Measurements from ENCODE around the gene LDB2.

LDB2 gene

DNA sequence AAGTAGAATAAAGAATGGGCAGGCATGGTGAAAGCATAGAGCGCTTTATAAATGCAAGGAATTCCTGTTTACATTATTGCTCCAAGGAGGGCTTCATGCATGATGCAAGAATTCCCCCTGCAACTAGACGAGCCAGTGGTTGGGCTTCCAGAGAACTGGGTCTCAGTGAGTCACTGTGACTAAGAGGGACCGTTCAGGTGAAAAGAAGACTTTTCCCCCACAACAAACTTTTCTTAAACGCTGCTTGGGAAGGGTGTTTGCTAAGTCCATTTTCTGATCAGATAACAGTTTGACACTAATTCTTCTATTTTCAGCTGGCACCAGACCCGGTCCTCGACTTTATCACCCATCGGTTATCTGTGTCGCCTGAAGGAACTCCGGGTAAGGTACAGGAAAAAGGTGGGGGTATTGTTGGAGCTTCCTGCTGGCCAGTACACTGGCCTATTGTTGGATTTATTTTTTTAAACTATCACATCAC, 40.1 kb downstream of the LDB2 start:
- TF ChIP-seq TAF1 (IDR thresholded peaks at IDR 0.05; ENCODE audit: borderline replicate concordance, low read depth, low read length) (no peak), POLR2A (IDR thresholded peaks at IDR 0.05; ENCODE audit: low read depth, low read length) (no peak), POLR2AphosphoS5 (IDR thresholded peaks at IDR 0.05; ENCODE audit: low read depth, low read length) (no peak)
- DNase-seq (ENCODE audit: insufficient read length) (no peak), FAIRE-seq (no peak)

DNA sequence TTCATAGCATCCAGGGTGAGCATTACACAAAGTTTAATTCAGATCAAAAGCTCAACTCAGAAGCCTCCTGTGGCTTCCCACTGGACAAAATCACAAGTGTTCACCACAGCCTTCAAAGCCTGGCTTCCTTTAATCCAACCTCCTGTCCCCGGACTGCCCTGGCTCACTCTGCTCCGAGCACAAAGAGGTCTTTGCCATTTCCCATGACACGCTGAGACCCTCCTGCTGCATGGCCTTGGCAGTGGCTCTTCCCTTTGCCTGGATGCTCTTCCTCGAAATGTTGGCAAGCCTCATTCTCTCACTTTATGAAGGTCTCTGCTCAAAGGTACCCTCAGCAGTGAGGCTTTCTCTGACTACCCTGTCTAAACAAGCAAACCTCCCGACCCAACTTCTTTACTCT, 41.0 kb downstream of the LDB2 start:
- FAIRE-seq: no peak
- TF ChIP-seq TAF1 (IDR thresholded peaks at IDR 0.05; ENCODE audit: borderline replicate concordance, low read depth, low read length): no peak
- no peak for TF ChIP-seq POLR2AphosphoS5 (IDR thresholded peaks at IDR 0.05; ENCODE audit: low read depth, low read length)
- TF ChIP-seq POLR2A (IDR thresholded peaks at IDR 0.05; ENCODE audit: low read depth, low read length): no peak
- DNase-seq (ENCODE audit: insufficient read length): no peak

DNA sequence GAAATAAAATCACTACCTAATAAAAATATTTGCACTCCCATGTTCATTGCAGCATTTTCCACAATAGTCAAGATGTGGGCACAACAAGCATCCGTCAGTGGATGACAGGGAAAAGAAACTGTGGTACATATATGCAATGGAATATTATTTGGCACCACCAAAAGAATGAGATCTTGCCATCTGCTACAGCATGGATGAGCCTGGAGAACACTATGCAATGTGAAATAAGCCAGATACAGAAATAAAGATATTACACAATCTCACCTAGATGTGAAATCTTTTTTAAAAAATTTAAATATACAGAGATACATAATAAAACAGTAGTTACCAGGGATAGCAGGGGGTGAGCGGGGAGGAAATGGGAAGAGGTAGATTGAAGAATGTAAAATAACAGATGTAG, 44.8 kb downstream of the LDB2 start:
- no peak for DNase-seq (ENCODE audit: insufficient read length)
- no peak for FAIRE-seq
- TF ChIP-seq POLR2AphosphoS5 (IDR thresholded peaks at IDR 0.05; ENCODE audit: low read depth, low read length) (no peak), TAF1 (IDR thresholded peaks at IDR 0.05; ENCODE audit: borderline replicate concordance, low read depth, low read length) (no peak), POLR2A (IDR thresholded peaks at IDR 0.05; ENCODE audit: low read depth, low read length) (no peak)

DNA sequence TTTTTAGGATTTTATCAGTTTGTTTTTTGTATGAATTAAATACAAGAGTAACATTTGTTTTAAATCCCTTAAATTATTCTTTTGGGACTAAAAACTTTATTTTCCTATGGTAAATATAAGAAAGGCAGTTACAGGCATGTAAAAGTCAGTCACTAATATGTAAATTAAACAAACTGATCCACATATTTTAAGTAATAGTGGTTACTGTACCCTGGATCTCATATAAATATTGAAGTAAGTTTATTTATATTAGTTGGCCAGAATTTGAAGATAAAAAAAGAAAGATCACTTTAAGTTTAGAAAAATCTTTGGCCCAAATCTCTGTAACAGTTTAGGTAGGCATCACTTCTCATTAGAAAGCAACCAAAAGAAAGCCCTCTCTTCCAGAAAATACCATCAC, 45.8 kb downstream of the LDB2 start:
- FAIRE-seq (no peak), DNase-seq (ENCODE audit: insufficient read length) (no peak)
- TF ChIP-seq POLR2A (IDR thresholded peaks at IDR 0.05; ENCODE audit: low read depth, low read length): no peak
- TF ChIP-seq POLR2AphosphoS5 (IDR thresholded peaks at IDR 0.05; ENCODE audit: low read depth, low read length): no peak
- no peak for TF ChIP-seq TAF1 (IDR thresholded peaks at IDR 0.05; ENCODE audit: borderline replicate concordance, low read depth, low read length)

DNA sequence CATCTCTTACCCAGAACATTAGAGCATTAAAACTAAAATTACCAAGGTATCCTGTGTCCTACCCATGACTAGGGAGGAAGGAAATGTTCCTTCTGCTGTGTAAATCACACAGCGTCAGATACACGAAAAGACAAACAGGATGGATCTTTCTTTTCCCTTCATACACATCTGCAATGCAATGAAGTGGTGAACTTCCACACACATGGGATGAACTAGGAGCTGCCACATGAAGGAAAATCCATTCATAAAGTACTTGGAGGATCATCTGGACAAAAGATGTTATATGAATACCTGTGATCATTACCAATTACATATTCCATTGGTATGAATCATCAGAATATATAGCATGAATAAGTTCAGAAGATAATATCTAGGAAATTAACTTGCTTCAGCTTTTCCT, 46.2 kb downstream of the LDB2 start:
- TF ChIP-seq POLR2A (IDR thresholded peaks at IDR 0.05; ENCODE audit: low read depth, low read length) (no peak), TAF1 (IDR thresholded peaks at IDR 0.05; ENCODE audit: borderline replicate concordance, low read depth, low read length) (no peak), POLR2AphosphoS5 (IDR thresholded peaks at IDR 0.05; ENCODE audit: low read depth, low read length) (no peak)
- DNase-seq (ENCODE audit: insufficient read length): no peak
- no peak for FAIRE-seq

DNA sequence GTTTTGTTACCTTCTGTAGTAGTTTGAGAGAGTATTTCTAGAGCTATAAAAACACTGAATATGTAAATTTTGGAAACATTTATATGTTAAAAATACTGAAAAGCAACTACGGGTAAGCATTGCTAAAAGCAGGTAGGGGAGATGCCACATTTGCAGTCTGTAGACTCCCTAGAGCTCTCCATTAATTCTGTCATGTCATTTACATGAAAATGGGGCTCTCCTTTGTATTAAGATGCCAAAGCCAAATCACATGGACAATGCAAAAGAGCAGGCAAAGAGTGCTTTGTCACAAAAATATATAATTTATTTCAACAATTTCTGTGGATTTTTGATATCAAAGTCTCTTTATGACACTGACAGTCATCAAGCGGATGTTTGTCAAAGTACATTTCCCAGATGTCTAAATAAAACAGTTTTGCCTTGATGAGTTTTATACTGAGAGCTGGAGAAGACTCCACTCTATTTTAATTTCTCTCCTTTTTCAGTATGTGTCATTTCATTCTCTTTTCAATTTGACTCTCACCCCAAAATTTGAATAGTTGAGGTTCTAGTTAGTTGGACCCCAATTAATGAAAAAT, 51.8 kb downstream of the LDB2 start:
- FAIRE-seq: no peak
- no peak for DNase-seq (ENCODE audit: insufficient read length)
- no peak for TF ChIP-seq POLR2AphosphoS5 (IDR thresholded peaks at IDR 0.05; ENCODE audit: low read depth, low read length)
- no peak for TF ChIP-seq POLR2A (IDR thresholded peaks at IDR 0.05; ENCODE audit: low read depth, low read length)
- TF ChIP-seq TAF1 (IDR thresholded peaks at IDR 0.05; ENCODE audit: borderline replicate concordance, low read depth, low read length): no peak

DNA sequence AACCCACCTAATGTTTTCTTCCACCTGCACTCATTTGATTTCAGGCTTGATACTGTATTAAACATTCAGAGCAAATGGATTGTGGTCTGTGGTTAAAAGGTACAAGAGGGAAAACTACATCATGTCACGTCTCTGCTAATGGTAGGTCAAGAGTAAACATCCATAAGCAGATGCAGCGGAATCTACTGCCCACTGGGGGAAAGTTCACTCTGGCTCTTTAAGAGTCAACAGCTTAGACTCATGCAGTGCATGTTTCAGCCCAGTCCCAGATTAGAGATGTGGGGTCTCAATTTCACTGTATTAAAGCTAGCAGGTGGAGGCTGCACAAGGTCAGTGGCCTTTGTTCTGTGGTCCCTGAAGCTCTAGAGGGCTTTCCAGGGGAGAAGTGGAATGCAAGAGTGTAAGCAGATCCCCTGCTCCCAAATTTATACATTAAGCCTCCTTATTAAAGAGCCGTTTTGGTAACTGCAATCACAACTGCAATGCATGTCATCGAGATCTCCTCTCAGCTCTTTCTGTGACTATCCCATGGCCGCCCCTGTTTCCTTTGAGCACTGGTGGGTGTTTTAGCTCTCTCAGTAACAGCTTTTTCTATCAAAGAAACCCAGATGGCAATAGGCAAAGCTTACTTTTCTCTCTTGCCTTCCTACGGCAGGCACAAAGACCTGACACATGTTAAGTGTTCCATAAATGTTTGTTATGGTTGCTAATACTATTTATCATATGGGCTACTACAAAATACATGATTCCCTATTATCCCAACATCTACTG, 53.4 kb downstream of the LDB2 start:
- FAIRE-seq: no peak
- no peak for DNase-seq (ENCODE audit: insufficient read length)
- TF ChIP-seq TAF1 (IDR thresholded peaks at IDR 0.05; ENCODE audit: borderline replicate concordance, low read depth, low read length) (no peak), POLR2A (IDR thresholded peaks at IDR 0.05; ENCODE audit: low read depth, low read length) (no peak), POLR2AphosphoS5 (IDR thresholded peaks at IDR 0.05; ENCODE audit: low read depth, low read length) (no peak)

DNA sequence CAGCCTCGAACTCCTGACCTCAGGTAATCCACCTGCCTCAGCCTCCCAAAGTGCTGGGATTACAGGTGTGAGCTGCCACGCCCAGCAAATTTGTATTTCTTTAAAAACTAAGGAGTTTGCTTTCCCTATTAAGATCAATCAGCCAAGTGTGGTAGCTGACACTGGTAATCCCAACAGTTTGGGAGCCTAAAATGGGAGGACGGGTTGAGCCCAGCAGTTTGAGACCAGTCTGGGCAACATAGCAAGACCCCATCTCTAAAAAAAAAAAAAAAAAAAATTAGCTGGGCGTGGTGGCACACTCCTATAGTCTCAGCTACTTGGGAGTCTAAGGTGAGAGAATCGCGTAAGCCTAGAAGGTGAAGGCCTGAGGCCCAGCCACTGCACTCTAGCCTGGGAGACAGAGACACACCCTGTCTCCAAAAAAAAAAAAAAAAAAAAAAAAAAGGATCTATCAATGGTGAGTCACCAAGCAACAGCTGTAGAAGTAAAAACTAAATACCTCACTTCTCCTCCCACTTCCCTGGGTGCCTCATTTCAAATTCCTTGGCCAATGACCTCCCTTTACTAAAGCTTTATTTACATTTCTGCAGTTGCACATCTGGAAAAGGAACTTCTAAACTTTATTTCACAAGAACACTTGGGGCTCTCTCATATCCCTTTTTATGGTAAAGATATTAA, 54.5 kb downstream of the LDB2 start:
- FAIRE-seq (no peak), DNase-seq (ENCODE audit: insufficient read length) (no peak)
- TF ChIP-seq POLR2AphosphoS5 (IDR thresholded peaks at IDR 0.05; ENCODE audit: low read depth, low read length) (no peak), POLR2A (IDR thresholded peaks at IDR 0.05; ENCODE audit: low read depth, low read length) (no peak), TAF1 (IDR thresholded peaks at IDR 0.05; ENCODE audit: borderline replicate concordance, low read depth, low read length) (no peak)

DNA sequence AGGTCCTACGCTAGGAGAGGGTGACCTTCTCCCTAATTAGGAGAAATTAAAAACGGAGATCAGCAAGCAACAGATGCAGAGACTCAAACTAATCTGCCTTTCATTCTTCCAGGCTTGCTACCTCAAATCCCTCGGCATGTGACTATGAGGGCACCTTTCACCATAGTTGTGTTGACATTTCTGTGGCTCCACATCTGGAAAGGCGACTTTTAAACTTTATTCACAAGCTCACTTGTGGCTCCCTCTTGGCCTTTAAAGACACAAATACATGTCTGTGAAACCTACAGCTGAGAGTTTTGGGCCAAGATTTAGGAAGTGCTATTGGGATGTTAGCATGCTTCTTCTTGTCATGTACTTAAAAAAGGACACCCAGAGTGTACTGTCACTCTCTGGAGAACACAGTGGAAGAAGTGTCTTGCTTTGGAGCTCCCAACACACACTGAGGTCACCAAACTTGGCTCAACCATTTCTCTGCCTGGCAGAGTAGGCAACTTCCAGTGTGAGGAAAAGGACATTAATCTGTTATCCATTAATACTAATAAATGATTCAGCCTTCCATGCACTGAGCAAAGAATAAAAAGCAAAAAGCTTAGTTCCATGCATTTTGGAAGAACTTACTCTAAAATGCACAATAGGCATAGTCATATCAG, 60.1 kb downstream of the LDB2 start:
- FAIRE-seq: no peak
- TF ChIP-seq POLR2AphosphoS5 (IDR thresholded peaks at IDR 0.05; ENCODE audit: low read depth, low read length): no peak
- no peak for DNase-seq (ENCODE audit: insufficient read length)

DNA sequence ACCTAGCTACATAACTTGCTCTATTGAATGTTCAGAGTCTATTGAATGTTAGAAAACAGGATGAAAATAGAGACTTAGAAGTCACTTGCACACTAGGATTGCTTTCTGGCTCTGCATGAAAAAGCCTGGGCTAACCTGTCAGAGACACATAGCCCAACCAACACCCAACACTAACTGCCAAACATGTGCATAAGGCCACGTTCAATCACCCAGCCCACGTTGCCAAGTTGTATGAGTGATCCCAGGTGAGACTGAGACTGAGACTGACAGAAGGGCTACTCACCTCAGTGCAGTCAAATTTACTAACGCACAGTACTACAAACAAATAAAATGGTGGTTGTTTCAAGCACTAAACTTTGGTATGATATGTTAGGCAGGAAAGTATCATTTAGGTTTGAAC, 61.0 kb downstream of the LDB2 start:
- TF ChIP-seq TAF1 (IDR thresholded peaks at IDR 0.05; ENCODE audit: borderline replicate concordance, low read depth, low read length): no peak
- no peak for TF ChIP-seq POLR2AphosphoS5 (IDR thresholded peaks at IDR 0.05; ENCODE audit: low read depth, low read length)
- TF ChIP-seq POLR2A (IDR thresholded peaks at IDR 0.05; ENCODE audit: low read depth, low read length): no peak
- DNase-seq (ENCODE audit: insufficient read length) (no peak), FAIRE-seq (no peak)

DNA sequence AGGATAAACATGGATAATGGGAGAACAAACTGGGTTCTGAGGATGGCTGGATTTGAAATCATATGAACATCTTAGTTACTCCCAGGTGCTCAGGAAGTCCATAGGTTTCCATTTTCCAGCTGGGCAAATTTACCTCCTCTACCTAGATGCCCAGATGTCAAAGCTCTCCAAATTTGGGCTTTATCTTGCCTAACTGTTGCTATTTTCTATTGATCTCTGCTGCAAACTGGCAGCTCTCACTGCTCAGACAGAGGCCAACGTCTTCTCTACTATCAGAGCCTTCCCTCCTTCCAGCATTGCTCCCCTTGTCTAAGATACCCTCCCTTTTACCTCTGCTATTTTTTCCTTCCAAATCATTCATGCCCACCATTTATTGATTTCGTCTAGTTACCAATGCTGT, 62.1 kb downstream of the LDB2 start:
- TF ChIP-seq POLR2AphosphoS5 (IDR thresholded peaks at IDR 0.05; ENCODE audit: low read depth, low read length) (no peak), TAF1 (IDR thresholded peaks at IDR 0.05; ENCODE audit: borderline replicate concordance, low read depth, low read length) (no peak), POLR2A (IDR thresholded peaks at IDR 0.05; ENCODE audit: low read depth, low read length) (no peak)
- DNase-seq (ENCODE audit: insufficient read length): no peak
- no peak for FAIRE-seq
